CD14-positive monocyte (primary cell): Measurements from ENCODE around the gene TMEM63C. TPM values are rescaled to one million over a fixed set of nuclear protein-coding genes. Genes with fewer than 3 reads are reported as not detected.

Experiments used
- DNase-seq, 3 donors: peaks; one replicate each; pipeline ENCODE4 v3.0.0-alpha.2; 2011 to 2022
- H2AFZ ChIP-seq: 2 replicates; pipeline ENCODE4 v1.6.0; 2012; ENCODE audit warnings: mild to moderate bottlenecking, low read depth, low read length, inconsistent platforms; ENCODE audit not compliant: insufficient read depth, poor library complexity, severe bottlenecking
- H3K27ac ChIP-seq, 2 donors: 1 replicate in 1 of 2; 2 replicates in 1 of 2; pipeline ENCODE4 v1.5.1; 2012 to 2013; ENCODE audit warnings: low read length in 2 of 2, control low read depth in 1 of 2, inconsistent platforms in 1 of 2, low read depth in 1 of 2, mild to moderate bottlenecking in 1 of 2
- H3K27me3 ChIP-seq, 2 donors: one replicate each; pipeline versions ENCODE4 v1.6.0 to v1.6.1; 2011 to 2013; ENCODE audit warnings: low read length in 2 of 2; ENCODE audit not compliant: control insufficient read depth in 2 of 2, insufficient read depth in 2 of 2
- H3K36me3 ChIP-seq, 2 donors: replicated peaks in 1 of 2; 1 replicate in 1 of 2; 2 replicates in 1 of 2; pipeline versions ENCODE4 v1.5.1 to v1.6.1; 2012 to 2013; ENCODE audit warnings: low read length in 2 of 2, control low read depth in 1 of 2, inconsistent platforms in 1 of 2, mild to moderate bottlenecking in 1 of 2; ENCODE audit not compliant: insufficient read depth in 2 of 2, control insufficient read depth in 1 of 2
- H3K4me1 ChIP-seq, 2 donors: 1 replicate in 1 of 2; 2 replicates in 1 of 2; pipeline versions ENCODE4 v1.5.1 to v1.6.1; 2012 to 2013; ENCODE audit warnings: low read length in 2 of 2, control low read depth in 1 of 2, inconsistent platforms in 1 of 2, mild to moderate bottlenecking in 1 of 2, moderate library complexity in 1 of 2; ENCODE audit not compliant: insufficient read depth in 2 of 2, control insufficient read depth in 1 of 2
- H3K4me2 ChIP-seq: replicated peaks from 2 replicates; pipeline ENCODE3; 2012; ENCODE audit warnings: low read length, moderate library complexity, mild to moderate bottlenecking; ENCODE audit not compliant: poor library complexity, severe bottlenecking; ENCODE audit errors: extremely low read depth
- H3K4me3 ChIP-seq, 3 experiments: fragments of 200-600 bp in 1 of 3; sonication (generic) in 1 of 3; replicated peaks in 1 of 3; 1 replicate in 2 of 3; 2 replicates in 1 of 3; pipeline ENCODE4 v1.5.1; 2011 to 2013; ENCODE audit warnings: low read length in 3 of 3, mild to moderate bottlenecking in 3 of 3, control low read depth in 2 of 3, low read depth in 2 of 3, inconsistent platforms in 1 of 3, moderate library complexity in 1 of 3
- H3K79me2 ChIP-seq: 2 replicates; pipeline ENCODE4 v1.6.0; 2012; ENCODE audit warnings: mild to moderate bottlenecking, control low read depth, inconsistent platforms, low read length, moderate library complexity; ENCODE audit not compliant: insufficient read depth
- H3K9ac ChIP-seq: 2 replicates; pipeline ENCODE4 v1.6.0; 2017; ENCODE audit warnings: low read length, mild to moderate bottlenecking; ENCODE audit not compliant: insufficient read depth, poor library complexity, severe bottlenecking
- H3K9me3 ChIP-seq, 2 donors: replicated peaks in 1 of 2; 1 replicate in 1 of 2; 2 replicates in 1 of 2; pipeline versions ENCODE4 v1.5.1 to v1.6.1; 2012 to 2013; ENCODE audit warnings: low read length in 2 of 2, control low read depth in 1 of 2; ENCODE audit not compliant: control insufficient read depth in 1 of 2, insufficient read depth in 1 of 2
- H4K20me1 ChIP-seq: 2 replicates; pipeline ENCODE4 v1.6.0; 2012; ENCODE audit warnings: mild to moderate bottlenecking, low read length, control low read depth, moderate library complexity; ENCODE audit not compliant: insufficient read depth
- H3K27ac Mint-ChIP-seq, 7 donors: one replicate each; pipeline ENCODE4 v1.8.0; 2020; ENCODE audit warnings: mild to moderate bottlenecking in 7 of 7, mixed read lengths in 7 of 7, moderate library complexity in 6 of 7, inconsistent platforms in 2 of 7
- H3K27me3 Mint-ChIP-seq, 3 donors: one replicate each; pipeline ENCODE4 v1.8.0; 2021 to 2022; ENCODE audit warnings: low read depth in 3 of 3, mild to moderate bottlenecking in 3 of 3, mixed read lengths in 3 of 3, moderate library complexity in 3 of 3, inconsistent platforms in 1 of 3
- H3K36me3 Mint-ChIP-seq, 2 donors: one replicate each; pipeline ENCODE4 v1.8.0; 2020; ENCODE audit warnings: mixed read lengths in 2 of 2, inconsistent platforms in 1 of 2, mild to moderate bottlenecking in 1 of 2
- H3K4me1 Mint-ChIP-seq: one replicate; pipeline ENCODE4 v1.8.0; 2020; ENCODE audit warnings: mild to moderate bottlenecking, mixed read lengths
- H3K4me3 Mint-ChIP-seq, 2 donors: one replicate each; pipeline ENCODE4 v1.8.0; 2020; ENCODE audit warnings: mild to moderate bottlenecking in 2 of 2, mixed read lengths in 2 of 2, moderate library complexity in 1 of 2
- H3K9me3 Mint-ChIP-seq, 7 donors: one replicate each; pipeline ENCODE4 v1.8.0; 2020 to 2022; ENCODE audit warnings: mixed read lengths in 7 of 7, mild to moderate bottlenecking in 6 of 7, moderate library complexity in 6 of 7, inconsistent platforms in 2 of 7
- CTCF ChIP-seq: fragments of 200-600 bp; IDR thresholded peaks from one replicate; pipeline ENCODE4 v1.8.0; 2022; ENCODE audit warnings: antibody characterized with exemption, mild to moderate bottlenecking
- WGBS: methylation state at CpG from one replicate; pipeline ENCODE4 v1.1.5; 2013; ENCODE audit warnings: missing lambda C conversion rate; ENCODE audit not compliant: insufficient coverage; 5-methylcytosine and 5-hydroxymethylcytosine counted together
- intact Hi-C, 2 donors: fragments of 100-400 bp; cut with micrococcal nuclease; formaldehyde crosslinking; loops; one replicate each; pipeline versions ENCODE4 v1.15.0 to v1.15.1; 2023
- polyA plus RNA-seq, 3 donors: library from polyadenylated mRNA; depleted of rRNA in 1 of 3; unstranded in 2 of 3; stranded (reverse) in 1 of 3; fragments of 300-500 nt in 2 of 3; fragments of >200 nt in 1 of 3; fragmentation: Illumina TruSeq in 2 of 3; gene quantifications; 1 replicate in 2 of 3; 2 replicates in 1 of 3; pipeline ENCODE4 v1.2.3, GENCODE V29; 2012 to 2021

Gene TMEM63C
- polyA plus RNA-seq, 3 donors, result 0.78 to 4.4 TPM; not detected in 1

DNA sequence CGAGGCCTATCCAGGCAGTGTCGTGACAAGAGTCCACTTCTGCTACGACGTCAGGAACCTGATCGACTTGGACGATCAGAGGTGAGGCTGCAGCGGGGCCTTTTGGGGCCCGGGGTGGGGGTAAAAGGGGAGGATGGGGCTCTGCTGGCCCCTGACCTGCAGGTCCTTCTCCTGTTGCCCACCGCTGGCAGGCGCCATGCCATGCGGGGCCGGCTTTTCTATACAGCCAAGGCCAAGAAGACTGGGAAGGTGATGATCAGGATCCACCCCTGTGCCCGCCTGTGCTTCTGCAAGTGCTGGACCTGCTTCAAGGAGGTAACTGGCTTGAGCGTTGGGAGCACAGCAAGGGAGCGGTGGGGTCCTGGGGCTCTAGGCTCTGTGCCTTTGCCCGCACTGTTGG, 57.8 kb downstream of the TMEM63C start:
- no peaks in the 10 kb centered on the region for H3K27me3 ChIP-seq
- 97% methylated on average over 9 of the region's 16 CpGs for WGBS
- no peak overlapping the region for H3K9ac ChIP-seq
- H3K79me2 ChIP-seq, result no peaks in the 10 kb centered on the region
- H3K4me3 ChIP-seq, result no peak overlapping the region
- H3K4me1 Mint-ChIP-seq, result peaks cover 3% of the 10 kb centered on the region
- no peaks in the 10 kb centered on the region for H3K9me3 ChIP-seq
- no peak for DNase-seq
- H3K27ac Mint-ChIP-seq, result no peak overlapping the region
- no peaks in the 10 kb centered on the region for H3K9me3 Mint-ChIP-seq
- no peak overlapping the region for H2AFZ ChIP-seq
- H3K4me3 Mint-ChIP-seq, result no peak overlapping the region
- intact Hi-C loops, result no loop called here
- no peaks in the 10 kb centered on the region for H3K36me3 Mint-ChIP-seq
- no peak overlapping the region for H3K27ac ChIP-seq
- no peaks in the 10 kb centered on the region for H4K20me1 ChIP-seq
- no peak overlapping the region for H3K4me2 ChIP-seq
- TF ChIP-seq CTCF, result no peak
- H3K4me1 ChIP-seq, result no peaks in the 10 kb centered on the region
- no peaks in the 10 kb centered on the region for H3K36me3 ChIP-seq
- peaks cover 0 to 2% (median 1%) of the 10 kb centered on the region in 3 donors for H3K27me3 Mint-ChIP-seq

DNA sequence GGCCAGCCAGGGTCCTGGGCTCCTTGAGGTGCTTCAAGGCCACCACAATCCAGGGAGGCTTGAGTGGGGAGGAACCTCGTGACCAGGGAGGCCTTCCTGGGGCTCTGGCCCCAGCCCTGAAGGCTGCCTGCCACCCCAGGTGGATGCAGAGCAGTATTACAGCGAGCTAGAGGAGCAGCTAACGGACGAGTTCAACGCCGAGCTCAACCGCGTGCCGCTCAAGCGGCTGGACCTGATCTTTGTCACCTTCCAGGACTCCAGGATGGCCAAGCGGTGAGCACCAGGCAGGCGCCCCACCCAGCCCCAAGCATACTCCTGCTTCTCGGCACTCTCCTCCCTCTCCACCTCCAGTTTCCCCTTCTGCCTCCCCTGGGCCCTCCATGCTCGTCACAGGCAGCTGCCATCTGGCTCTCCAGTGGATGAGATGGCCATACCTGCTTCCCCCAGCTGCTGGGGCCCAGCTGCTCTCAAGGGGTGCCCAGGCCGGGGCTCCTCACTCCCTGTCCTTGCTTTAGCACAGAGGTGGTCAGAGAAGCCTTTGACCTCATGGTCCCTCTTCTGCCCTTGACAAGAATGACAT, 58.8 kb downstream of the TMEM63C start:
- no peak overlapping the region for H3K4me3 ChIP-seq
- H3K4me3 Mint-ChIP-seq, result no peak overlapping the region
- no peaks in the 10 kb centered on the region for H4K20me1 ChIP-seq
- H3K27ac ChIP-seq, result no peak overlapping the region
- H3K4me2 ChIP-seq, result no peak overlapping the region
- TF ChIP-seq CTCF, result no peak
- no peaks in the 10 kb centered on the region for H3K79me2 ChIP-seq
- H3K9ac ChIP-seq, result no peak overlapping the region
- H3K27me3 ChIP-seq, result no peaks in the 10 kb centered on the region
- H3K9me3 ChIP-seq, result no peaks in the 10 kb centered on the region
- no peaks in the 10 kb centered on the region for H3K4me1 ChIP-seq
- H3K27me3 Mint-ChIP-seq, result peaks cover 0 to 1% (median 0%) of the 10 kb centered on the region in 3 donors
- intact Hi-C loops, result no loop called here
- H3K4me1 Mint-ChIP-seq, result peaks cover 3% of the 10 kb centered on the region
- no peaks in the 10 kb centered on the region for H3K36me3 ChIP-seq
- no peak for DNase-seq
- H3K27ac Mint-ChIP-seq, result no peak overlapping the region
- 92% methylated on average over 12 of the region's 15 CpGs for WGBS
- no peak overlapping the region for H2AFZ ChIP-seq
- no peaks in the 10 kb centered on the region for H3K36me3 Mint-ChIP-seq
- H3K9me3 Mint-ChIP-seq, result no peaks in the 10 kb centered on the region
